GM23248 (cell line): ENCODE measurements around the gene SMC4. TPM values are rescaled to one million over a fixed set of nuclear protein-coding genes. Genes with fewer than 3 reads are reported as not detected.
A peak's percentile ranks its signal among the peaks of the same experiment; 100 is the strongest.

Experiments used
- DNase-seq: peaks from one replicate; pipeline ENCODE4 v3.0.0-alpha.2; 2015
- H2AFZ ChIP-seq: fragments of 200-600 bp; sonication (generic); 2 replicates; pipeline ENCODE4 v1.6.1; 2016; ENCODE audit warnings: antibody characterized with exemption
- H3F3A ChIP-seq: fragments of 200-600 bp; sonication (generic); 2 replicates; pipeline ENCODE4 v1.6.1; 2016; ENCODE audit warnings: mild to moderate bottlenecking, antibody characterized with exemption, mixed run types; ENCODE audit not compliant: insufficient read depth
- H3K27ac ChIP-seq: fragments of 200-600 bp; sonication (generic); 2 replicates; pipeline ENCODE4 v1.5.1; 2016; ENCODE audit warnings: mild to moderate bottlenecking
- H3K27me3 ChIP-seq: fragments of 200-600 bp; sonication (generic); replicated peaks from 2 replicates; pipeline ENCODE4 v1.6.1; 2016; ENCODE audit warnings: mild to moderate bottlenecking; ENCODE audit not compliant: insufficient read depth
- H3K36me3 ChIP-seq: fragments of 200-600 bp; sonication (generic); 2 replicates; pipeline ENCODE4 v1.6.1; 2016; ENCODE audit warnings: low read depth, mild to moderate bottlenecking
- H3K4me1 ChIP-seq: fragments of 200-600 bp; sonication (generic); 2 replicates; pipeline ENCODE4 v1.6.1; 2016; ENCODE audit warnings: mild to moderate bottlenecking; ENCODE audit not compliant: insufficient read depth
- H3K4me2 ChIP-seq: fragments of 200-600 bp; sonication (generic); one replicate; pipeline ENCODE4 v1.6.1; 2016; ENCODE audit warnings: mild to moderate bottlenecking; ENCODE audit not compliant: unreplicated experiment
- H3K4me3 ChIP-seq: fragments of 200-600 bp; sonication (generic); 2 replicates; pipeline ENCODE4 v1.5.1; 2016; ENCODE audit warnings: mild to moderate bottlenecking
- H3K79me2 ChIP-seq: fragments of 200-600 bp; sonication (generic); 2 replicates; pipeline ENCODE4 v1.6.1; 2016; ENCODE audit warnings: mild to moderate bottlenecking; ENCODE audit not compliant: insufficient read depth
- H3K9ac ChIP-seq: fragments of 200-600 bp; sonication (generic); 2 replicates; pipeline ENCODE4 v1.6.1; 2016; ENCODE audit warnings: mild to moderate bottlenecking
- H3K9me2 ChIP-seq: fragments of 200-600 bp; sonication (generic); 2 replicates; pipeline ENCODE4 v1.6.1; 2016; ENCODE audit warnings: mixed run types, mild to moderate bottlenecking, moderate library complexity; ENCODE audit not compliant: insufficient read depth
- H3K9me3 ChIP-seq: fragments of 200-600 bp; sonication (generic); one replicate; pipeline ENCODE4 v1.6.1; 2017; ENCODE audit warnings: low read depth
- H4K20me1 ChIP-seq: fragments of 200-600 bp; sonication (generic); 2 replicates; pipeline ENCODE4 v1.6.0; 2016; ENCODE audit not compliant: insufficient read depth
- EZH2 ChIP-seq: fragments of 200-600 bp; sonication (generic); IDR thresholded peaks from 2 replicates; pipeline ENCODE4 v1.6.1; 2018; ENCODE audit warnings: antibody characterized with exemption, mild to moderate bottlenecking; ENCODE audit not compliant: insufficient read depth, poor library complexity, severe bottlenecking
- EZH2phosphoT487 ChIP-seq: fragments of 200-600 bp; sonication (generic); IDR thresholded peaks from 2 replicates; pipeline ENCODE4 v1.6.1; 2018; ENCODE audit warnings: antibody characterized with exemption, moderate library complexity, mild to moderate bottlenecking, low read depth; ENCODE audit not compliant: insufficient read depth
- WGBS, 2 experiments: methylation state at CpG; one replicate each; pipeline ENCODE4 v1.1.6; 2015 to 2017; ENCODE audit warnings: low lambda C conversion rate in 2 of 2, low coverage in 1 of 2; ENCODE audit errors: missing lambda C conversion rate in 2 of 2; 5-methylcytosine and 5-hydroxymethylcytosine counted together
- in situ Hi-C: fragments of 300-500 bp; cut with MboI; formaldehyde crosslinking; loops from 2 replicates; pipeline ENCODE4 v1.15.0; 2020
- polyA plus RNA-seq: library from polyadenylated mRNA; unstranded; fragments of >200 nt; fragmentation: Nextera tagmentation; extraction: Ambion mirVana; gene quantifications from 2 replicates; pipeline ENCODE4 v1.2.1, GENCODE V29; 2016
- total RNA-seq: library from RNA; depleted of rRNA; stranded (reverse); fragments of >200 nt; shearing (Covaris generic); gene quantifications from 2 replicates; pipeline ENCODE4 v1.2.3, GENCODE V29; 2014

Gene SMC4
- total and polyA plus RNA-seq, 2 experiments from 2014 or later: 69.7 to 73.6 TPM

DNA sequence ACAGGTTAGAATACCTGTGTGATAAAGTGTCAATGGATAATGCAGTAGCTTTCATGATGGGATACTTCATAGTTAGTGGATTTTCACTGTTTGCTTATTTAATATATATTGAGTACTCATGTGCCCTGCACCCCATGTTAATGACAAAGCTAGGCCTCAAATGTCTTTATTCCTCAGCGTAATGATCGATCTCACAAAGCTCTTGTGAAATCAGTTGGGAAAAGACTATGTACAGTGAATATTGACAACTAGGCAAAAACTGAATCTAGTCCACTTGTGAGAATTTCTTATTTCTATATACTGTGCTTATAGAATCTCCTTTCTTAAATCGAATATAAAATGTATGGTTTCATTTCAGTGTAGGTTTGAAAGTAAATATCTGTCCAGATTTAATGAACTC lies 17.9 kb downstream of the SMC4 start:
- Histone ChIP-seq H3K9me2 (no peaks in the 10 kb centered on the region), H3F3A (0 out of 2 replicates have a peak, but pooled peaks cover 8% of the 10 kb centered on the region), H3K79me2 (peaks cover 90% of the 10 kb centered on the region), H3K4me3 (no peak overlapping the region), H3K9ac (no peak overlapping the region), H3K27me3 (no peaks in the 10 kb centered on the region), H3K27ac (no peak overlapping the region), H3K4me2 (no peak overlapping the region), H2AFZ (no peak overlapping the region), H3K9me3 (no peaks in the 10 kb centered on the region), H3K4me1 (no peaks in the 10 kb centered on the region), H4K20me1 (no peaks in the 10 kb centered on the region), H3K36me3 (peaks cover 68% of the 10 kb centered on the region)
- in situ Hi-C loops: no loop called here
- no peak for DNase-seq
- TF ChIP-seq EZH2phosphoT487 (no peak), EZH2 (no peak)
- 59 to 69% methylated on average over 3 of the region's 3 CpGs for WGBS, 2 experiments

- H3K27ac ChIP-seq: no peak overlapping the region
- no peak overlapping the region for H2AFZ ChIP-seq
- H3K9ac ChIP-seq: no peak overlapping the region
- no peak for DNase-seq
- no peak overlapping the region for H3K4me3 ChIP-seq
- no peaks in the 10 kb centered on the region for H3K4me1 ChIP-seq
- H3F3A ChIP-seq: peaks cover 56% of the 10 kb centered on the region
- H3K4me2 ChIP-seq: no peak overlapping the region
- H4K20me1 ChIP-seq: no peaks in the 10 kb centered on the region
- H3K79me2 ChIP-seq: peaks cover 52% of the 10 kb centered on the region
- in situ Hi-C loops: no loop called here
- no peaks in the 10 kb centered on the region for H3K9me2 ChIP-seq
- no peaks in the 10 kb centered on the region for H3K9me3 ChIP-seq
- TF ChIP-seq EZH2phosphoT487 (no peak), EZH2 (no peak)
- peaks cover 87% of the 10 kb centered on the region for H3K36me3 ChIP-seq
- no peaks in the 10 kb centered on the region for H3K27me3 ChIP-seq
- 97 to 98% methylated on average over 11 of the region's 11 CpGs for WGBS, 2 experiments
These were observed 28.5 kb downstream of the SMC4 start for GRCh38 chr3:160427832-160428424.

DNA sequence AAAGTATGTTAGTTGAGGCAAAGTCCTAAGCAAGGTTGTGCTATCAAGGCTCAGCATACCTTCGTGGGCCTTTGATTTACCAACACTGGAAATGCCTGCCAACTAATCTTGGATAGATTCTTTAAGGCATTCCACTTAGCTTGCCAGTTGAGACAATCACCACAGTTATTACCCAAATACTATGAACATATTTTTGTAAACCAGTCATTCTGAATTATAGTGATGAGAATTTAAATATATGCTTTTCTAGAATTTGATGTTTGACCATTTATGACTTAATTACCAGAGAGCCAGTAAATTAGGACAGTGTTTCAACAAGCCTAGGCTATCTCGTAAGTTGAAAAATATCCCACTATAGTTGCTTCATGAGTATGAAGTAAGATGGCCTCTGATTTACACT lies 34.6 kb downstream of the SMC4 start:
- peaks cover 59% of the 10 kb centered on the region for H3K79me2 ChIP-seq
- peak overlapping the region; percentile 36 for H3K27ac ChIP-seq
- 75 to 78% methylated on average over 2 of the region's 2 CpGs for WGBS, 2 experiments

DNA sequence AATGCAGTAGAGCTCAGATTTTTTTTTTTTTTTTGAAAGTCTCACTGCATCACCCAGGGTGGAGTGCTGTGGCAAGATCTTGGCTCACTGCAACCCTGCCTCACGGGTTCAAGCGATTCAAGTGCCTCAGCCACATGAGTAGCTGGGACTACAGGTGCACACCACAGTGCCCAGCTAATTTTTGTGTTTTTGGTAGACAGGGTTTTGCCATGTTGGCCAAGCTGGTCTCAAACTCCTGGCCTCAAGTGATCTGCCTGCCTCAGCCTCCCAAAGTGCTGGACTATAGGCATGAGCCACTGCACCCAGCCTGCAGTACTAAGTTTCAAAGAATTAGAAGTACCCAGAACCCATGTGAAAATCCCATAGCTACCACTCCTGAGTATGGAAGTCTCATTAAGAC lies 35.6 kb downstream of the SMC4 start:
- Histone ChIP-seq H3K9ac (no peak overlapping the region), H3K4me3 (no peak overlapping the region), H4K20me1 (no peaks in the 10 kb centered on the region), H3K4me2 (no peak overlapping the region), H3K9me2 (no peaks in the 10 kb centered on the region), H3K27me3 (no peaks in the 10 kb centered on the region), H3K36me3 (peaks cover 46% of the 10 kb centered on the region), H3F3A (peaks cover 77% of the 10 kb centered on the region), H2AFZ (no peak overlapping the region), H3K4me1 (peaks cover 14% of the 10 kb centered on the region), H3K79me2 (peaks cover 69% of the 10 kb centered on the region), H3K27ac (no peak overlapping the region), H3K9me3 (no peaks in the 10 kb centered on the region)
- in situ Hi-C loops: loop anchor here (10.0 kb wide), 1 partner anchor 50 kb away; no protein-coding TSS in a partner anchor
- WGBS, 2 experiments: 83 to 85% methylated on average over 2 of the region's 2 CpGs
- TF ChIP-seq EZH2: no peak
- TF ChIP-seq EZH2phosphoT487: no peak
- no peak for DNase-seq

More for the DNA sequence above, 34.6 kb downstream of the SMC4 start:
- DNase-seq: peak; percentile 80
- H3F3A ChIP-seq: peaks cover 73% of the 10 kb centered on the region
- no peaks in the 10 kb centered on the region for H4K20me1 ChIP-seq
- no peak overlapping the region for H3K9ac ChIP-seq
- no peaks in the 10 kb centered on the region for H3K9me3 ChIP-seq
- H2AFZ ChIP-seq: no peak overlapping the region
- no peaks in the 10 kb centered on the region for H3K9me2 ChIP-seq
- in situ Hi-C loops: loop anchor here (10.0 kb wide), 1 partner anchor 51 kb away; no protein-coding TSS in a partner anchor
- H3K4me2 ChIP-seq: no peak overlapping the region
- H3K4me3 ChIP-seq: no peak overlapping the region
- peaks cover 49% of the 10 kb centered on the region for H3K36me3 ChIP-seq
- H3K4me1 ChIP-seq: peaks cover 14% of the 10 kb centered on the region
- no peak for TF ChIP-seq EZH2
- TF ChIP-seq EZH2phosphoT487: no peak
- H3K27me3 ChIP-seq: no peaks in the 10 kb centered on the region
